Ecto neural progenitor cell (in vitro differentiated cells): Measurements from ENCODE around the gene EPB41L2.
"Not testable (repeated sequence)": the region's sequence is repeated elsewhere in the genome, so short reads cannot be mapped to it uniquely, and the experiment has no call there.

Experiments used
- DNase-seq: peaks from one replicate; pipeline ENCODE4 v3.0.0-alpha.2; 2018; ENCODE audit warnings: low spot score

EPB41L2 gene

GRCh38 chr6:131003488-131004386, 59.3 kb downstream of the EPB41L2 start:
- no peak for DNase-seq

DNA sequence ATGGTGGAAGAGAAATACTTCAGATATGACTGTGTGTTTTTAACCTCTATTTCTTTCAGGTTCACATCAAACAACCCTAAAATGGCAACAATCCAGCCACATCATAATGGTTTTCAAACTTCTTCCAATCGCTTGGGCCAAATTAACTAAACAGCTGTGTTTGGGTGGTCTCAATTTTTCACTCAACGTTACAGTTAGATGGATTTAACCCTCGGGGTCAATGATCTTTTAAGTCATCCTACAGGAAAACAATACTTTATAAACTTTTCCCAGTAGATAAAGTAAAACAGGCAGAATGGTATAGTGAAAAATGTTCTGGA, 60.4 kb downstream of the EPB41L2 start:
- DNase-seq: no peak

GRCh38 chr6:131001945-131002660, 60.9 kb downstream of the EPB41L2 start:
- DNase-seq: no peak

GRCh38 chr6:131001111-131001736, 61.8 kb downstream of the EPB41L2 start:
- no peak for DNase-seq

DNA sequence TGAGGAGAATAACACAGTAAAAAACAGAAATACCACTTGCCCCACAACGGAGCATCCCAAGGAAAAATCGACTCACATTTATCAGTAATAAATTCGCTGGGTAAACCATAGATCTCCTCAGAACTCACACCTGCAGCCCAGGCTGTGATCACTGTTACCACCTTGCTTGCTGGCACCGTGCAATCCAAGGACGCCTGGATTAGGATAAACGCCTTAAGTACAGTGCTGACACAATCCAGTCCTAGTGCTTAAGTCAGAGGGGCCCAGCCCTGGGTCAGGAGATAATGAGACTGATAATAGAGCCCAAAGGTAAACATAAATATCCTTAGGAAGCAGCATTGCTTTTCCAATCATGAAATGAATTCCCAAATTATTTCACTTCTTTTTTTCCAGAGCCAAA, 62.5 kb downstream of the EPB41L2 start:
- DNase-seq: no peak

DNA sequence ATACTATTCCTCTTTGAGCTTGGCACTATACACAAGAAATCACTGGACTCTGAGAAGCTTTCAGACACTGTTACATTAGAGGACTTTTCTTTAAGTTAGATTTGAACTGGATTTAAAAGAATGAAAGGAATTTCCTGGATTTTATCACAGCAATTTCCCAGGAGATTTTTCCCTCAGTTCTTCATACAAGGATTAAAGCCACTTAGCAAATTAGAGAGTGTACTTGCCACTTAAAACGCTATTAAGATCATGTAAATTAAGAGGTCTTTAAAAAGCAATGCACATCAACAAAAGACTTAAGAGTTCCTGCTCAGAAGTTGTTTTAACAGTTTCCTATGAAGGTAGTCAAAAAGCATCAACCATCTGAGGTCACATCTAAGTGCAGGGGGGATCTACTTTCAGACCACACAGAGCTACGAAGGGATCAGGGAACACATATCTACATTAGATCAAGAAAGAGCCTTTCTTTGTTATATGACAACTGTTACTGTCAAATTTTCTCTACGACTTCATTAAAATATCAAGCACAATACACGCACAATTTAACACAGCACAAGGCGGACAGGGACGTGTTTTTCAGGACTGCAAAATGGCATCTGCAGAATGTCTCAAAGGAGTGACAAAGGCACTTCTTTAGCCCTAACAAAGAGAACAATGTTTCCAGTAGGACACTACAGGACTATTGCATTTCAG, 65.8 kb downstream of the EPB41L2 start:
- no peak for DNase-seq

- no peak for DNase-seq
Observed at GRCh38 chr6:130996635-130997034, 66.4 kb downstream of the EPB41L2 start.

DNA sequence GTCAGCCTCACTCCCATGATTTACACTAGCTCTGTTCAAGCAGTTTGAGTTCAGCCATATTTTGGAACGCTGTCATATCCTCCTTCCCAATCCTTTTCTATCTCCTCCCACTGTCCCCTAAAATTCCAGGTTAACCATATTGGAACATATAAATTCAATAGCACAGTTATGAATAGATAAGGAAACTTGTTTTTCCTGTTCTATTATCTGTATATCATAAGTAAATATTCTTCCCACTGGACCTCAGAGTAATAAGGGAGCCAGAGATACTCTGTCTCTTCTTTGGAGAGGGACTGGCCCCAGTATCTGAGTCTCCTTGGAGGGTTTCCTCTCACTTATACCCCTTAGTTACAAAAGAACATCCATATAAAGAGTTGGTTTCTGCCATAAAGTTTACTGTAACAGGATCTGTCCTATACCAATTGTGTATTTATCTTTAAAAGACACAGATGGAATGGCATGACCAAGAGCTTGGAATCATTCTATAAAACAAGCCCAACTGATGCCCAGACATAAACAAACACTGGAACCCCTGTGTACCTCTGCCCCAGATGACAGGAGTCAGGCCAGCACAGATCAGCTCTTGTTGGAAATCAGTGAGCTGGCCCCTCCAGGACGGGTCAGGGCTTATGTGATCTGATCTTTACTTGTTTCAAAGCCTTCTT, 67.1 kb downstream of the EPB41L2 start:
- DNase-seq: no peak

DNA sequence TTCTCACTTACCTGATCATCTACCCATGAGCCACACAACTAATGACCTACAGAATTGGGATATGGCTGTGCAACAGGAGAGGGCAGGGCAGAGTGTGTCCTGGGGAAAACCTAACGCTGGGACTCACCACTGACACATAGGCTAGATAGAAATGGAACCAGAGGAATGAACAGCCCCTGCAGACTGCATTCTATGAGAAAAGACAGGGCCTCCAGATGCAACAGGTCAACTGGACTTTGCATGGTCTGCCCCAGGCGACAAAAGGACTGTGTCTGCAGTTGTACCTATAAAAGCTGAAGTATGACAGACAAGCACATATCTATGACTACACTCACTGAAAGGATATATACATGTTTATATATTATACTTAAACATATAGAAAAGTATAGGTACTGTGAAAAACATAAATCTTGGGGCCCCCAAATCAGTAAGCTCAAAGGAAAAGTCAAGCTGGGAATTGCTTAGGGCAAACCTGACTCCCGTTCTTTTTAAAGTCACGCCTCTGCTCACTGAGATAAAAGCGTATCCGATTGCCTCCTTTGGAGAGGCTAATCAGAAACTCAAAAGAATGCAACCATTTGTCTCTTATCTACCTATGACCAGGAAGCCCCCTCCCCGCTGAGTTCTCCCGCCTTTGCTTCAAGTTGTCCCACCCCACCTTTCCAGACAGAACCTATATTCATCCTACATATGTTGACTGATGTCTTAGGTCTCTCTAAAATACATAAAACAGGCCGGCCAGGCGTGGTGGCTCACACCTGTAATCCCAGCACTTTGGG, 68.5 kb downstream of the EPB41L2 start:
- DNase-seq: no peak

DNA sequence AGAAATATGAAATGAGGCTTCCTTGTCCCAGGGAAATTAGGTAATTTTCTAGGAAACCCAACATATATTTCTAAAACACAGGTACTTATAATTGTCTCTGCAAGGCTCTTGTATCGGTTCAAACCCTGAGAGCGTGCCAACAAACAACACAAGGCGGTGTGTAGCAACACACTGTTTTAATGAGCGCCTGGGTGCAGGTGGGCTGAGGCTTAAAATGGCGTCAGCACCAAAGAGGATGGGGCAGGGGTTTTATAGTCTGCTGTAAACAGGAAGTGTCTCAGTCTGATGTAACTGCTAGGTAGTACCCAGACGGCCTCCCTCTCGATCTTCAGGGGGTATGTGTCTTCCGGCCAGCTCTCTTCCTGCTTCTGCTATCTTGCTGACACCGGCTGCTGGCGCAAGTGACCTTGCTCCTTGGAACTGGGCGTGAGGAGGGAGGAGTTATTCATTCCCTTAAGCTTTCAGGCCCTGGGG, 69.7 kb downstream of the EPB41L2 start:
- DNase-seq: no peak

DNA sequence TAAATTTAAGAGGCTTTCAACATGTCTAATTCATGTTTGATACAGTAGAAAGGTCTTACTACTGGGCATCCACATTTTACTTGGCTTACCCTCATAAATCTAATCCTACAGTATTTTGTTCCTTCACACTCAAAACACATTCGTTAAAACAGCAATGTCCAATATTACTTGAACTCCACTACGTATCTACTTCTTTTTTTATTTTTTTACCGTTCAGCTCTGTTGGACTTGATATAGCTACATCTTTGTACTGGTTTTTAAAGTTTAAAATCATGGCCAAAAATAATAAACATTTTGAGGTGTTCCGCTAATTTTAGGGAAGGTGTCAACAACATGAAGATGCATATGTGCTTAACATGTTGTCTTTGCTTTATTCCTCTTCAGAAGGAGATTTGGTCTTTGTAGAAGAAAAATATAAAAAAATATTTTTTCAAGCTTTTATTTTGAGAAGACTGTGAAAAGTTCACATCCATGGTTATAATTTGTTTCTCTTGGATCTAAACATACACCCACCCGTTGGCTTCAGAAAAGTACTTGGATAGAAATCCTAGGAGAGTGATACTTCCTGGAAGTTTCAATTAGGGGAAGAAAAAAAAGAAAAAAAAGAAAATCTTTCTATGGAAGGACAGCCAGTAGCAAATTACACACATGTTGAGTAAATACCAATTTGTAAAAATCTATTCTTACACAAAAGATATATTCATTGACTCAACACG, 71.5 kb downstream of the EPB41L2 start:
- DNase-seq: no peak

- DNase-seq: not testable (repeated sequence)
Observed at GRCh38 chr6:130987539-130987938, 75.5 kb downstream of the EPB41L2 start.

- DNase-seq: no peak
Observed at GRCh38 chr6:130985115-130985514, 77.9 kb downstream of the EPB41L2 start.

GRCh38 chr6:130982941-130983456, 80.0 kb downstream of the EPB41L2 start:
- no peak for DNase-seq

GRCh38 chr6:130982135-130982534, 80.9 kb downstream of the EPB41L2 start:
- no peak for DNase-seq

- DNase-seq: no peak
Observed at GRCh38 chr6:130981409-130981808, 81.6 kb downstream of the EPB41L2 start.

- no peak for DNase-seq
Observed at GRCh38 chr6:130980310-130981032, 82.6 kb downstream of the EPB41L2 start.

GRCh38 chr6:130978660-130979396, 84.2 kb downstream of the EPB41L2 start:
- no peak for DNase-seq

- no peak for DNase-seq
Observed at GRCh38 chr6:130978180-130978579, 84.9 kb downstream of the EPB41L2 start.
